HepG2 (cell line): ENCODE data around the gene ARHGAP26. TPM values are rescaled to one million over a fixed set of nuclear protein-coding genes. Genes with fewer than 3 reads are reported as not detected.

Experiments used
- ATAC-seq: fragments of 200-7000 bp; cut with Tn5 transposase; 3 replicates; pipeline ENCODE4 v1.9.1; 2020; ENCODE audit warnings: mild to moderate bottlenecking, moderate library complexity
- BruUV-seq: library from RNA; stranded (reverse); fragments of 400-500 nt; replicated peaks from 2 replicates; lab custom pipeline; 2021; lab: Mats Ljungman, UMichigan
- CTCF ChIA-PET: fragments of 300-600 bp; formaldehyde crosslinking; extraction: SDS; loops from one replicate; lab custom pipeline; 2021; ENCODE audit warnings: low total read pairs, inconsistent platforms, low intra/inter-chr PET ratio; lab: Yijun Ruan, JAX
- POLR2A ChIA-PET: fragments of 350-600 bp; sonication (Branson Sonifier 250); formaldehyde crosslinking; loops from one replicate; lab custom pipeline; 2020; ENCODE audit warnings: antibody characterized with exemption, inconsistent platforms; lab: Yijun Ruan, JAX
- DNase-seq: peaks from one replicate; pipeline ENCODE4 v3.0.0-alpha.2; 2015; ENCODE audit warnings: low spot score
- FAIRE-seq: peaks from 3 replicates; lab custom pipeline; 2011; peaks lifted over from hg19 to GRCh38; lab: Jason Lieb, UNC
- H2AFZ ChIP-seq: one replicate; pipeline ENCODE4 v1.6.1; 2011; ENCODE audit warnings: low read length, inconsistent platforms
- H3K27ac ChIP-seq: fragments of 300-600 bp; 3 replicates; pipeline ENCODE4 v1.8.0; 2011; ENCODE audit warnings: mixed run types, mild to moderate bottlenecking, mixed read lengths, low read length, inconsistent platforms; ENCODE audit not compliant: insufficient read depth; ENCODE audit errors: extremely low read length
- H3K27me3 ChIP-seq, 2 experiments: fragments of 200-600 bp in 1 of 2; 2 replicates in 1 of 2; 3 replicates in 1 of 2; pipeline versions ENCODE4 v1.6.0 to v1.8.0; 2011; ENCODE audit warnings: low read length in 2 of 2, mild to moderate bottlenecking in 2 of 2, moderate library complexity in 2 of 2, inconsistent platforms in 1 of 2; ENCODE audit not compliant: insufficient read depth in 2 of 2, control insufficient read depth in 1 of 2
- H3K36me3 ChIP-seq, 2 experiments: fragments of 200-600 bp in 1 of 2; replicated peaks in 1 of 2; 2 replicates in 1 of 2; 3 replicates in 1 of 2; pipeline versions ENCODE4 v1.5.1 to v1.8.0; 2011; ENCODE audit warnings: low read length in 2 of 2, inconsistent platforms in 1 of 2; ENCODE audit not compliant: insufficient read depth in 2 of 2, control insufficient read depth in 1 of 2
- H3K4me1 ChIP-seq: 2 replicates; pipeline ENCODE4 v1.5.1; 2012; ENCODE audit warnings: low read length, inconsistent platforms; ENCODE audit not compliant: insufficient read depth
- H3K4me2 ChIP-seq: 2 replicates; pipeline ENCODE4 v1.6.0; 2011; ENCODE audit warnings: low read depth, low read length, inconsistent platforms
- H3K4me3 ChIP-seq, 3 experiments: fragments of 200-600 bp in 1 of 3; sonication (generic), shearing (Covaris generic) in 1 of 3; replicated peaks in 1 of 3; 2 replicates each; pipeline ENCODE4 v1.5.1; 2011 to 2016; ENCODE audit warnings: low read length in 3 of 3, inconsistent platforms in 2 of 3, low read depth in 2 of 3, mild to moderate bottlenecking in 2 of 3, control low read depth in 1 of 3, mixed read lengths in 1 of 3; ENCODE audit not compliant: insufficient read depth in 1 of 3
- H3K79me2 ChIP-seq: one replicate; pipeline ENCODE4 v1.6.1; 2011; ENCODE audit warnings: low read length, inconsistent platforms; ENCODE audit not compliant: insufficient read depth
- H3K9ac ChIP-seq: 2 replicates; pipeline ENCODE4 v1.6.0; 2011; ENCODE audit warnings: mild to moderate bottlenecking, low read depth, low read length, inconsistent platforms; ENCODE audit not compliant: insufficient read depth
- H3K9me3 ChIP-seq: 2 replicates; pipeline ENCODE4 v1.5.1; 2012; ENCODE audit warnings: mild to moderate bottlenecking, low read length
- H4K20me1 ChIP-seq: 2 replicates; pipeline ENCODE4 v1.6.0; 2011; ENCODE audit warnings: inconsistent platforms, mild to moderate bottlenecking, low read length, moderate library complexity; ENCODE audit not compliant: insufficient read depth
- CAMTA2 ChIP-seq: sonication (generic); formaldehyde crosslinking; IDR thresholded peaks from 2 replicates; pipeline ENCODE4 v1.4.0; 2020; ENCODE audit warnings: mild to moderate bottlenecking, missing genetic modification reagents, borderline replicate concordance
- CEBPB ChIP-seq: IDR thresholded peaks from 2 replicates; pipeline ENCODE4 v1.6.1; 2011; ENCODE audit warnings: low read depth, low read length, improper control_type of control experiment, borderline replicate concordance
- CEBPG ChIP-seq: IDR thresholded peaks from 2 replicates; pipeline ENCODE4 v1.6.1; 2016
- JARID2 ChIP-seq: sonication (generic); formaldehyde crosslinking; IDR thresholded peaks from 2 replicates; pipeline ENCODE4 v1.8.1; 2023; ENCODE audit warnings: missing genetic modification reagents, inconsistent platforms; ENCODE audit not compliant: insufficient replicate concordance
- KLF11 ChIP-seq: IDR thresholded peaks from 2 replicates; pipeline ENCODE4 v1.6.1; 2016; ENCODE audit warnings: missing compliant biosample characterization
- KLF15 ChIP-seq: sonication (generic); formaldehyde crosslinking; IDR thresholded peaks from 2 replicates; pipeline ENCODE4 v1.8.1; 2023; ENCODE audit warnings: borderline replicate concordance, mild to moderate bottlenecking, inconsistent platforms, missing genetic modification reagents, mixed read lengths
- NFKBIZ ChIP-seq: IDR thresholded peaks from 2 replicates; pipeline ENCODE4 v1.6.1; 2018; ENCODE audit warnings: missing genetic modification reagents, missing compliant biosample characterization
- RARA ChIP-seq: IDR thresholded peaks from 2 replicates; pipeline ENCODE4 v1.6.1; 2016; ENCODE audit warnings: missing genetic modification reagents, missing compliant biosample characterization
- RBAK ChIP-seq: sonication (generic); formaldehyde crosslinking; IDR thresholded peaks from 2 replicates; pipeline ENCODE4 v1.5.1; 2020; ENCODE audit warnings: mild to moderate bottlenecking, missing genetic modification reagents
- SNAI1 ChIP-seq: sonication (generic); formaldehyde crosslinking; IDR thresholded peaks from 2 replicates; pipeline ENCODE4 v1.5.0; 2020; ENCODE audit warnings: mild to moderate bottlenecking, missing genetic modification reagents, borderline replicate concordance
- SUZ12 ChIP-seq: fragments of 150-350 bp; IDR thresholded peaks from 2 replicates; pipeline ENCODE4 v1.6.1; 2014; ENCODE audit warnings: low read depth, low read length
- TP53 ChIP-seq: sonication (generic); formaldehyde crosslinking; conservative IDR thresholded peaks from 2 replicates; pipeline ENCODE4 v1.4.0; 2020; ENCODE audit warnings: missing genetic modification reagents
- ZNF121 ChIP-seq: sonication (generic); formaldehyde crosslinking; IDR thresholded peaks from 2 replicates; pipeline ENCODE4 v1.5.0; 2020; ENCODE audit warnings: mild to moderate bottlenecking, missing genetic modification reagents
- ZNF317 ChIP-seq: sonication (generic); formaldehyde crosslinking; IDR thresholded peaks from 2 replicates; pipeline ENCODE4 v1.5.0; 2020; ENCODE audit warnings: mild to moderate bottlenecking, missing genetic modification reagents
- ZNF530 ChIP-seq: sonication (generic); formaldehyde crosslinking; IDR thresholded peaks from 2 replicates; pipeline ENCODE4 v1.5.0; 2020; ENCODE audit warnings: low read depth, mild to moderate bottlenecking, missing genetic modification reagents
- ZNF776 ChIP-seq: sonication (generic); formaldehyde crosslinking; IDR thresholded peaks from 2 replicates; pipeline ENCODE4 v1.4.0; 2020; ENCODE audit warnings: mild to moderate bottlenecking, missing genetic modification reagents
- WGBS: methylation state at CpG from one replicate; pipeline ENCODE4 v1.1.6; 2017; ENCODE audit warnings: low lambda C conversion rate; 5-methylcytosine and 5-hydroxymethylcytosine counted together
- in situ Hi-C: cut with HindIII; loops from 2 replicates; pipeline ENCODE4 v1.10.0; 2017; ENCODE audit warnings: low pct_unique_long_range_greater_than_20kb; ENCODE audit not compliant: extremely low pct_ligation_motif_present
- intact Hi-C: fragments of 100-400 bp; cut with micrococcal nuclease; formaldehyde crosslinking; loops from one replicate; pipeline ENCODE4 v1.10.0; 2022; ENCODE audit not compliant: unreplicated experiment
- polyA plus RNA-seq, 8 experiments: library from polyadenylated mRNA; depleted of rRNA in 3 of 8; stranded (reverse) in 7 of 8; unstranded in 1 of 8; fragments of >200 nt; fragmentation: Illumina TruSeq in 4 of 8; extraction: Trizol in 4 of 8; gene quantifications; 2 replicates each; pipeline versions ENCODE4 v1.2.1 to v1.2.3, GENCODE V29; 2011 to 2016; ENCODE audit warnings: low read depth in 4 of 8, missing spikeins in 1 of 8, mixed read lengths in 1 of 8; ENCODE audit not compliant: insufficient read depth in 1 of 8
- total RNA-seq, 5 experiments: library from RNA; depleted of rRNA; stranded (reverse); fragments of >200 nt; fragmentation: Illumina TruSeq; extraction: Trizol; gene quantifications; 2 replicates each; pipeline ENCODE4 v1.2.3, GENCODE V29; 2016; ENCODE audit warnings: low read depth in 1 of 5
- TF ChIP-seq, protein P1 (sequence below): sonication (generic); formaldehyde crosslinking; IDR thresholded peaks from 2 replicates; pipeline ENCODE4 v1.8.0; 2022; ENCODE audit warnings: missing genetic modification reagents, mild to moderate bottlenecking, moderate library complexity, borderline replicate concordance
- TF ChIP-seq, protein P2 (sequence below): sonication (generic); formaldehyde crosslinking; IDR thresholded peaks from 2 replicates; pipeline ENCODE4 v1.5.1; 2020; ENCODE audit warnings: missing genetic modification reagents, mild to moderate bottlenecking, borderline replicate concordance
- TF ChIP-seq, protein P3 (sequence below): sonication (generic); formaldehyde crosslinking; IDR thresholded peaks from 2 replicates; pipeline ENCODE4 v1.4.0; 2020; ENCODE audit warnings: missing genetic modification reagents

Gene ARHGAP26
- total and polyA plus RNA-seq, 2 of the 13 experiments (the other 11 are each of a cell fraction or from before 2014, with no cell fraction given): 9.6 to 18.2 TPM

DNA sequence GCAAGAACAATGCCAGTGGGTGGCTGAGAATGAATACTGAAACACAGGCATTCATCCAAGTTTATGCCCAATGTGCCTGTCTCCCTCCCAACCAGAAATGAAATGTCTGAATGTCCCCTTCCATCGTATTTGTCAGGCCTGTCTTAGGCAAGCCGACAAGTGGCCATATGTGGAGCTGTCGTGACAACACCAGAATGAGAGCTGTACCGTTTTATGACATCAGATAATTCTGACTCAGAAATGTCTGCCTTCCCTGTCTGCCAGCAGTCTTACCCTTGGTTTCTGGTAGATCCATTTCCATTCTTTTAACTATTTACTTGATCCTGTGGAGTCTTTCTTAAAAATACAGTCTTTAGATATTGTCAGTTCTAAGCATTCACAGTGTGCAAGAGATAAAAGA, 421.5 kb downstream of the ARHGAP26 start:
- WGBS: 98% methylated on average over 4 of the region's 4 CpGs
- no peaks in the 10 kb centered on the region for H4K20me1 ChIP-seq
- H3K4me2 ChIP-seq: no peak overlapping the region
- no peak overlapping the region for H3K27ac ChIP-seq
- no peak for FAIRE-seq
- ATAC-seq: no peak
- CTCF ChIA-PET: no interaction called here
- in situ Hi-C loops: no loop called here
- TF ChIP-seq ZNF121 (CRISPR knock-in tag) (no peak), SUZ12 (no peak), NFKBIZ (CRISPR knock-in tag) (no peak), ZNF317 (no peak), CEBPB (no peak), CAMTA2 (no peak), RBAK (CRISPR knock-in tag) (no peak), JARID2 (no peak), KLF11 (CRISPR knock-in tag) (no peak), ZNF776 (CRISPR knock-in tag) (no peak), TP53 (no peak), RARA (CRISPR knock-in tag) (no peak), CEBPG (CRISPR knock-in tag) (no peak), SNAI1 (CRISPR knock-in tag) (no peak), KLF15 (CRISPR knock-in tag) (no peak), ZNF530 (CRISPR knock-in tag) (no peak)
- TF ChIP-seq, protein P1, sequence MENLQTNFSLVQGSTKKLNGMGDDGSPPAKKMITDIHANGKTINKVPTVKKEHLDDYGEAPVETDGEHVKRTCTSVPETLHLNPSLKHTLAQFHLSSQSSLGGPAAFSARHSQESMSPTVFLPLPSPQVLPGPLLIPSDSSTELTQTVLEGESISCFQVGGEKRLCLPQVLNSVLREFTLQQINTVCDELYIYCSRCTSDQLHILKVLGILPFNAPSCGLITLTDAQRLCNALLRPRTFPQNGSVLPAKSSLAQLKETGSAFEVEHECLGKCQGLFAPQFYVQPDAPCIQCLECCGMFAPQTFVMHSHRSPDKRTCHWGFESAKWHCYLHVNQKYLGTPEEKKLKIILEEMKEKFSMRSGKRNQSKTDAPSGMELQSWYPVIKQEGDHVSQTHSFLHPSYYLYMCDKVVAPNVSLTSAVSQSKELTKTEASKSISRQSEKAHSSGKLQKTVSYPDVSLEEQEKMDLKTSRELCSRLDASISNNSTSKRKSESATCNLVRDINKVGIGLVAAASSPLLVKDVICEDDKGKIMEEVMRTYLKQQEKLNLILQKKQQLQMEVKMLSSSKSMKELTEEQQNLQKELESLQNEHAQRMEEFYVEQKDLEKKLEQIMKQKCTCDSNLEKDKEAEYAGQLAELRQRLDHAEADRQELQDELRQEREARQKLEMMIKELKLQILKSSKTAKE: no peak
- TF ChIP-seq, protein P2, sequence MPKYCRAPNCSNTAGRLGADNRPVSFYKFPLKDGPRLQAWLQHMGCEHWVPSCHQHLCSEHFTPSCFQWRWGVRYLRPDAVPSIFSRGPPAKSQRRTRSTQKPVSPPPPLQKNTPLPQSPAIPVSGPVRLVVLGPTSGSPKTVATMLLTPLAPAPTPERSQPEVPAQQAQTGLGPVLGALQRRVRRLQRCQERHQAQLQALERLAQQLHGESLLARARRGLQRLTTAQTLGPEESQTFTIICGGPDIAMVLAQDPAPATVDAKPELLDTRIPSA (CRISPR knock-in tag): no peak
- TF ChIP-seq, protein P3, sequence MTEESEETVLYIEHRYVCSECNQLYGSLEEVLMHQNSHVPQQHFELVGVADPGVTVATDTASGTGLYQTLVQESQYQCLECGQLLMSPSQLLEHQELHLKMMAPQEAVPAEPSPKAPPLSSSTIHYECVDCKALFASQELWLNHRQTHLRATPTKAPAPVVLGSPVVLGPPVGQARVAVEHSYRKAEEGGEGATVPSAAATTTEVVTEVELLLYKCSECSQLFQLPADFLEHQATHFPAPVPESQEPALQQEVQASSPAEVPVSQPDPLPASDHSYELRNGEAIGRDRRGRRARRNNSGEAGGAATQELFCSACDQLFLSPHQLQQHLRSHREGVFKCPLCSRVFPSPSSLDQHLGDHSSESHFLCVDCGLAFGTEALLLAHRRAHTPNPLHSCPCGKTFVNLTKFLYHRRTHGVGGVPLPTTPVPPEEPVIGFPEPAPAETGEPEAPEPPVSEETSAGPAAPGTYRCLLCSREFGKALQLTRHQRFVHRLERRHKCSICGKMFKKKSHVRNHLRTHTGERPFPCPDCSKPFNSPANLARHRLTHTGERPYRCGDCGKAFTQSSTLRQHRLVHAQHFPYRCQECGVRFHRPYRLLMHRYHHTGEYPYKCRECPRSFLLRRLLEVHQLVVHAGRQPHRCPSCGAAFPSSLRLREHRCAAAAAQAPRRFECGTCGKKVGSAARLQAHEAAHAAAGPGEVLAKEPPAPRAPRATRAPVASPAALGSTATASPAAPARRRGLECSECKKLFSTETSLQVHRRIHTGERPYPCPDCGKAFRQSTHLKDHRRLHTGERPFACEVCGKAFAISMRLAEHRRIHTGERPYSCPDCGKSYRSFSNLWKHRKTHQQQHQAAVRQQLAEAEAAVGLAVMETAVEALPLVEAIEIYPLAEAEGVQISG: no peak
- TF ChIP-seq, all 625 proteins: peak for 0
- intact Hi-C loops: no loop called here
- no TSS peak for BruUV-seq
- H3K79me2 ChIP-seq: no peaks in the 10 kb centered on the region
- no peak overlapping the region for H2AFZ ChIP-seq
- POLR2A ChIA-PET: no interaction called here
- H3K36me3 ChIP-seq: no peaks in the 10 kb centered on the region
- peaks cover 6% of the 10 kb centered on the region for H3K4me1 ChIP-seq
- no peak for DNase-seq
- no peaks in the 10 kb centered on the region for H3K9me3 ChIP-seq
- H3K9ac ChIP-seq: no peak overlapping the region
- no peaks in the 10 kb centered on the region for H3K27me3 ChIP-seq
- H3K4me3 ChIP-seq: no peak overlapping the region
